Muscle of back (tissue), 11 donors: Measurements from ENCODE around the gene WDR5. TPM values are rescaled to one million over a fixed set of nuclear protein-coding genes. Genes with fewer than 3 reads are reported as not detected.

ENCODE experiments used
- DNase-seq, 3 donors: peaks; one replicate each; pipeline versions ENCODE4 v3.0.0 to v3.0.0-alpha.2; 2013
- polyA plus RNA-seq, 10 donors: library from polyadenylated mRNA; unstranded; fragments of 120-200 nt; gene quantifications; one replicate each; pipeline ENCODE4 v1.2.1, GENCODE V29; 2013; ENCODE audit not compliant: insufficient read length in 10 of 10

Gene WDR5
- polyA plus RNA-seq, 10 donors: 30.5 to 51.0 (median 40.0) TPM

- peak; percentile 56 to 70 (median 59) for DNase-seq
Observed at GRCh38 chr9:134130503-134131375, 5.1 kb upstream of the WDR5 start.

GRCh38 chr9:134131471-134132207, 4.2 kb upstream of the WDR5 start:
- no peak for DNase-seq

DNA sequence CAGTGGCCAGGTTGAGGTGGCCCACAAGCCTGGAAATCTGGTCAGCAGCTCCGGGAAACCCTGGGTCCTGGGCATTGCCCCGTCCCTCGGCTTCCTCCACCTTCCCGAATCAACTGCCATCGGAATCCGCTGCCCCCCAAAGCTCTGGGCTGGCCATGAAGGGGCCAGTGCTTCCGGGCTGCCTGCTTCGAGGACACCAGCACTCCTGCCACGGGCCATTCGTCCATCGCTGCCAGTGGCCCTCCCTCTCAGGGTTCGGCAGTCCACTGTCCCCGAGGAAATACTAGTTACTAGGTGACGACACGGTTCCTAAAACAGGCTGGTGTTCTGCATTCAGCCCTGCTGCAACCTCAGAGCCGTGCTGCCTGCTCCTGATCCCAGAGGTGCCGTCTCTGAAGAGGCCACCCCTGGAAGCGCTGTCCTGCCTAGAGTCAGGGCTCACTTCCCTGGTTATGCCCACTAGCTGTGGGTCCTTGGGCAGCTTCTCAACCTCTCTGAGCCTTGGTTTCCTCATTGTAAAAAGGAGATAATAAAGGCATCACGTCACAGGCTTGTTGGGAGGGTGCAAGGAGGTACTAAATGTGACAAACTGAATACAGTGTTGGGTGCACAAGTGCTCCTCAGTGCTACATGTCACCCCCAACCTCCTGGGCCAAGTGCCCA, 3.5 kb upstream of the WDR5 start:
- DNase-seq: no peak

- no peak for DNase-seq
Observed at GRCh38 chr9:134134949-134135342, 936 bp upstream of the WDR5 start.

DNA sequence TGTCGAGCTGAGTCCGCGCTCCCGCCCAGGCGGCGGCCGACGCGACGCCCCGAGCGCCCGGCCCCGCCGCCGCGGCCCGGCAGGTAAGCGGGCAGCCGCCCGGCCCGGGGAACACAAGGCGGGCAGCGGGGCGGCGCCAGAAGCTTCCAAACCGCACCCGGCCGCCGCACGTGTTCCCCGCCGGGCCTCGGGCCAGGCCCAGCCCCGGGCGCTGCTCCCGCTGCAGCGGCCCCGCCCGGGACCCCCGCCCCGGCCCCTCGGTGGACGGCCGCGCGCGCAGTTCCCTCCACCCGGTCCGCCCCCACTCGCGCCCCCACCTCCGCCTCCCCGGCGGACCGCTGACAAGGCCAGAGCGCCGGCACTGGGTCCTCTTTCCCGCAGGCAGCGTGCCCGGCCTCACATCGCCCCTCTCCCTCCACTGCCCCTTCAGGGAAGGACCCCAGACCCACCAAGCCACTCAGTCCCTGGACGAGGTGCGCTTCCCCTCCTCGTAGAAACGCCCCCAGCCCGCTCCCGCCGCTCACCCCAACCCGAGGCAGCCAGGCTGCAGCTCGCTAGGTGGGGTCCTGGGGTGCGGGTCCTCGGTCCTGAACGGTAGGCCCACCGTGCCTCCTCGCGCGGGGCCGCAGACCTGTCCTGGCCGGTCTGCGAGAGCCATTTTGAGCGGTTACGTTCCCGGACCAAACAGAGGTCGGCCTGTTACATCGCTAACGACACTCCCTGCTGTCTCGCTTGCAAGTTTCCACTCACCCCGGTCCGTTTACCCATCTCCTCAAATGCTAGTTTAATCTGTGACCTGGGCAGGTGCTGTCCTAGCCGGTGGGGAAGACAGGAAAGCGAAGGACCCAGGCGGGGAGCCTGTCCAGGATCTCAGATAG, 475 bp downstream of the WDR5 start:
- DNase-seq: peak in 1 of 3 donors; percentile 53

DNA sequence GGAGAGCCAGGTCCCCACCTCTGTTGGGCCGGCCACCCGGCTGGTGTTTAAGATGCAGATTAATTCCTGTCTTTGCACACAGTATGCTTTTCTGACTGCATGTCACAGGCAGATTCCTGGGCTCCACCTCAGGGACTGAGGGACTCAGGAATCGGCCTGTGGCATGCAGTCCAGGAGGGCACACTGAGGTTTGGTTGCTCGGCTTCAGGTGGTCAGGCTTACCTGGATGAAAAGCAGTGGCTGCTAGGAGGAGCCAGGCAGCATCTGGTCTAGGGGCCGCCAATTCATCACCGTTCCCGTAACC, 1.1 kb downstream of the WDR5 start:
- no peak for DNase-seq

GRCh38 chr9:134138292-134138691, 2.4 kb downstream of the WDR5 start:
- DNase-seq: no peak

- peak in 2 of 3 donors; percentile 29 to 69 for DNase-seq
Observed at GRCh38 chr9:134139081-134139480, 3.2 kb downstream of the WDR5 start.

DNA sequence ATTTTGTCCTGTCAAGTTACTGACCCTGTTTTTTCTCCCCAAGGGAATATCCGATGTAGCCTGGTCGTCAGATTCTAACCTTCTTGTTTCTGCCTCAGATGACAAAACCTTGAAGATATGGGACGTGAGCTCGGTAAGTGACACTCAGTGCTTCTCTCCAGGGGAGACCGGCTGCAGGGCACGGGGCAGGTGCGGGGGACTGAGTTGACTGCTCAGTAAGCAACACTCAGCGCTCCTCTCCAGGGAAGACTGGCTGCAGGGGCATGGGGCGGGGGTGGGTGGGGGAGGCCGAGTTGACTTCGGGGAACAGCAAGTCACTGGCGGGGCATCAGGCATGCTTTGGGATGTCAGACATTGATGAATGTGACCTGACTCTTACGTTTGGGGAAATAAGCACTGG, 6.0 kb downstream of the WDR5 start:
- DNase-seq: no peak

GRCh38 chr9:134144801-134145200, 8.9 kb downstream of the WDR5 start:
- no peak for DNase-seq

- no peak for DNase-seq
Observed at GRCh38 chr9:134145262-134145661, 9.4 kb downstream of the WDR5 start.

- DNase-seq: no peak
Observed at GRCh38 chr9:134146774-134147493, 11.1 kb downstream of the WDR5 start.

DNA sequence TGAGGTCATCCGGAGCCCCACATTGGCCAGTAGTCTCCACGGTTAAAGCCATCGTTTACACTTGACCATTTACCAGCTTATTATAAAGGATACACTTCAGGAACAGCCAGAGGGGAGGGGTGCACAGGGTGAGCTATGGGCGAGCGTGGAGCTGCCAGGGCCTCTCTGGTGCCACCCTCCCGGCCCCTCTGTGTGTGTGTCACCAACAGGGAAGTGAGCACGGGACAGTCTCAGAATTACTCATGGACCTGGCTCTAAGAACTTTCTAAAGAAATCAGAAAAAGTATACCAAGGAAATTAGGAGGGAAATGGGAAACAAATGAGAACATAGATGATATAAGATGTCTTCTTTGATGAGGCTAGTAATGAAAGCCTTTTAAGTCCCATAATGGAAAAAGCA, 13.5 kb downstream of the WDR5 start:
- no peak for DNase-seq

GRCh38 chr9:134150557-134151214, 14.8 kb downstream of the WDR5 start:
- no peak for DNase-seq

DNA sequence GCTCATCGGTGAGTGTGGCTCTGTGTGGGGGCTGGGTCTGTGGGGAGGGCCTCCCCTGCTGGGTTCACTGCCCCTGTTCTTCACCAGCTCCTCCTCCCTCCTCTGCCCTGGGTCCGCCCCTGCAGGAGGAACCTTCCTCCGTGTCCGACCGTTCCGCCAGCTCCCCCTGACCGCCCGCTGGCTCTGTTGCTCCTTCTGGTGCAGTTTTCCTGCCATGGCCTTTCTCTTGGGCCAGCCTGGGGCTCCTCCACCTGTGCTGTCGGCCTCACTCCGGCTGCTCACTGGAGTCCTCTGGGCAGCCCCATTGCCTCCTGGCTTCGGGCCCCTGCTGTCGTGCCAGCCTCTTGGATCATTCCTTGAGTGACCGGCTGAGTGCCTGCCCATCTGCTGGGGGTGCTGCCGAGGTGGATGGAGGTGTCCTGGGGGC, 16.2 kb downstream of the WDR5 start:
- DNase-seq: no peak

GRCh38 chr9:134152488-134152887, 16.6 kb downstream of the WDR5 start:
- DNase-seq: no peak

DNA sequence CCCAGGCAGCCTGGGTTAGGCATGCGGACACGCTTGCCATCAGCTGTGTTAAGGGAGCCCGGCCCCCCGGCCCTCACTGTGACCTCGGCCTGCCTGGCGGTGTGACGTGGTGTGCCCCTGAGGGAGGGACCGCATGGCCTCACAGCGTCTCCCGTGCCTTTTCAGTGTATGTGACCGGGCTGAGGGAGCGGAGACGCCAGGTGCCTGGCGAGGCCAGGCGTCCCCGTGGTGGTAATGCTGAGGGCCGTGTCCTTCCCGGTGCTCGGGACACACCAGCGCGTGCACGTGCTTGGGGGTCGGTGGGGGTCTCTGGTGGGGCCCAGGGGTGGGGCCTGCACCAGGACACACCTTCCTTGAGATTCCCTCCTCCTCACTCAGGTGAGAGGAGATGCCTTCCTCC, 17.6 kb downstream of the WDR5 start:
- no peak for DNase-seq

GRCh38 chr9:134154262-134154701, 18.4 kb downstream of the WDR5 start:
- no peak for DNase-seq

GRCh38 chr9:134155812-134156377, 20.0 kb downstream of the WDR5 start:
- DNase-seq: no peak
